ENCODE data around the gene ZBTB48. TPM values are rescaled to one million over a fixed set of nuclear protein-coding genes. Genes with fewer than 3 reads are reported as not detected.
"Not testable (repeated sequence)": the region's sequence is repeated elsewhere in the genome, so short reads cannot be mapped to it uniquely, and the experiment has no call there.

The ZBTB48 gene
- polyA plus RNA-seq, 1 of the 3 experiments (the other 2 are of a cell fraction): 31.2 TPM

GRCh38 chr1:6557597-6557996, 22.2 kb upstream of the ZBTB48 start (continued):
- TF ChIP-seq IRF3 (IDR thresholded peaks at IDR 0.05; ENCODE audit: low read depth, low read length) (no peak), TCF12 (IDR thresholded peaks at IDR 0.05) (no peak), GABPA (IDR thresholded peaks at IDR 0.05; ENCODE audit: low read depth) (no peak)

GRCh38 chr1:6559161-6559560, 20.6 kb upstream of the ZBTB48 start:
- POLR2A ChIA-PET; H3F3A ChIP-seq (replicated peaks; ENCODE audit: insufficient read depth): not testable (repeated sequence)
- CTCF ChIA-PET: interaction anchor here (1.1 to 1.5 kb wide), 2 partner anchors 30 to 87 kb away, joined by 3 read pairs; no protein-coding TSS in a partner anchor

GRCh38 chr1:6560267-6560666, 19.5 kb upstream of the ZBTB48 start:
- Histone ChIP-seq H3K9ac (no peak overlapping the region), H3K4me3 (ENCODE audit: low read depth in 2 of 2, low read length in 1 of 2) (no peak overlapping the region), H3K27me3 (ENCODE audit: insufficient read depth) (no peaks in the 10 kb centered on the region), H3F3A (replicated peaks; ENCODE audit: insufficient read depth) (no peaks in the 10 kb centered on the region), H4K20me1 (ENCODE audit: insufficient read depth) (no peaks in the 10 kb centered on the region), H3K27ac (ENCODE audit: low read depth in 2 of 2, low read length in 1 of 2) (no peak overlapping the region), H2AFZ (ENCODE audit: low read depth) (no peak overlapping the region), H3K79me2 (ENCODE audit: insufficient read depth) (no peaks in the 10 kb centered on the region), H3K9me3 (no peaks in the 10 kb centered on the region), H3K4me2 (no peak overlapping the region), H3K9me2 (no peaks in the 10 kb centered on the region), H3K36me3 (replicated peaks in 1 of 2; ENCODE audit: control insufficient read depth in 1 of 2, insufficient read depth in 2 of 2, low read length in 1 of 2) (no peaks in the 10 kb centered on the region), H3K4me1 (ENCODE audit: control insufficient read depth in 1 of 2, insufficient read depth in 2 of 2, low read depth in 1 of 2, low read length in 1 of 2) (peaks cover 0 to 3% of the 10 kb centered on the region in 2 experiments; a peak in 1 of 4 replicates)
- ChIA-PET POLR2A (no interaction called here), CTCF (interaction anchor here (1.0 to 1.5 kb wide), 3 partner anchors 29 to 86 kb away, joined by 3 read pairs; no protein-coding TSS in a partner anchor)
- DNase-seq: no peak
- TF ChIP-seq, protein P1, sequence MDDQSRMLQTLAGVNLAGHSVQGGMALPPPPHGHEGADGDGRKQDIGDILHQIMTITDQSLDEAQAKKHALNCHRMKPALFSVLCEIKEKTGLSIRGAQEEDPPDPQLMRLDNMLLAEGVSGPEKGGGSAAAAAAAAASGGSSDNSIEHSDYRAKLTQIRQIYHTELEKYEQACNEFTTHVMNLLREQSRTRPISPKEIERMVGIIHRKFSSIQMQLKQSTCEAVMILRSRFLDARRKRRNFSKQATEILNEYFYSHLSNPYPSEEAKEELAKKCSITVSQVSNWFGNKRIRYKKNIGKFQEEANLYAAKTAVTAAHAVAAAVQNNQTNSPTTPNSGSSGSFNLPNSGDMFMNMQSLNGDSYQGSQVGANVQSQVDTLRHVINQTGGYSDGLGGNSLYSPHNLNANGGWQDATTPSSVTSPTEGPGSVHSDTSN (IDR thresholded peaks at IDR 0.05): no peak
- TF ChIP-seq YY1 (IDR thresholded peaks at IDR 0.05; ENCODE audit: low read depth) (no peak), MXI1 (IDR thresholded peaks at IDR 0.05; ENCODE audit: low read depth, low read length) (no peak), RXRA (IDR thresholded peaks at IDR 0.05; ENCODE audit: borderline replicate concordance, low read depth) (no peak), EZH2phosphoT487 (IDR thresholded peaks at IDR 0.05; ENCODE audit: borderline replicate concordance, low read depth) (no peak), TEAD4 (IDR thresholded peaks at IDR 0.05; ENCODE audit: borderline replicate concordance, insufficient read depth) (no peak), ELF1 (IDR thresholded peaks at IDR 0.05) (no peak), MEF2A (IDR thresholded peaks at IDR 0.05; ENCODE audit: borderline replicate concordance, low read depth) (no peak), GABPA (IDR thresholded peaks at IDR 0.05; ENCODE audit: low read depth) (no peak), USF1 (IDR thresholded peaks at IDR 0.05; ENCODE audit: borderline replicate concordance, low read depth) (no peak), RCOR1 (IDR thresholded peaks at IDR 0.05; ENCODE audit: low read length) (no peak), NRF1 (IDR thresholded peaks at IDR 0.05; ENCODE audit: low read depth, low read length) (no peak)
- 70% methylated on average over 9 of the region's 9 CpGs for WGBS (ENCODE audit: low lambda C conversion rate)

More at GRCh38 chr1:6559161-6559560, 20.6 kb upstream of the ZBTB48 start:
- not testable (repeated sequence) for H3K79me2 ChIP-seq (ENCODE audit: insufficient read depth); H3K9me2 ChIP-seq; H3K4me1 ChIP-seq (ENCODE audit: control insufficient read depth in 1 of 2, insufficient read depth in 2 of 2, low read depth in 1 of 2, low read length in 1 of 2); H3K9me3 ChIP-seq; H3K4me2 ChIP-seq; H3K4me3 ChIP-seq (ENCODE audit: low read depth in 2 of 2, low read length in 1 of 2); H2AFZ ChIP-seq (ENCODE audit: low read depth); H3K9ac ChIP-seq; H3K36me3 ChIP-seq (replicated peaks in 1 of 2; ENCODE audit: control insufficient read depth in 1 of 2, insufficient read depth in 2 of 2, low read length in 1 of 2); DNase-seq; H4K20me1 ChIP-seq (ENCODE audit: insufficient read depth); H3K27ac ChIP-seq (ENCODE audit: low read depth in 2 of 2, low read length in 1 of 2); H3K27me3 ChIP-seq (ENCODE audit: insufficient read depth)
- WGBS (ENCODE audit: low lambda C conversion rate): 83% methylated on average over 10 of the region's 11 CpGs

Data from SK-N-SH (cell line).